ENCODE data around the gene BCL3. TPM values are rescaled to one million over a fixed set of nuclear protein-coding genes. Genes with fewer than 3 reads are reported as not detected.

Gene BCL3
- polyA plus RNA-seq, 1 of the 3 experiments (the other 2 are of a cell fraction), result 19.2 TPM

- DNase-seq, result peak; percentile 87
- ChIA-PET CTCF (interaction anchor here (0.9 to 8.7 kb wide), 10 partner anchors 9 to 101 kb away, joined by 3 to 86 read pairs (median 4); no protein-coding TSS in a partner anchor), POLR2A (interaction anchor here (1.6 kb wide), 1 partner anchor 36 kb away, joined by 3 read pairs; no protein-coding TSS in a partner anchor)
- Histone ChIP-seq H3K9me3 (no peaks in the 10 kb centered on the region), H3K36me3 (replicated peaks in 1 of 2; ENCODE audit: control insufficient read depth in 1 of 2, insufficient read depth in 2 of 2, low read length in 1 of 2) (peaks cover 19 to 21% of the 10 kb centered on the region in 2 experiments), H3F3A (replicated peaks; ENCODE audit: insufficient read depth) (peaks cover 10% of the 10 kb centered on the region), H3K9ac (no peak overlapping the region), H3K79me2 (ENCODE audit: insufficient read depth) (0 out of 2 replicates have a peak, but pooled peaks cover 5% of the 10 kb centered on the region), H3K4me1 (ENCODE audit: control insufficient read depth in 1 of 2, insufficient read depth in 2 of 2, low read depth in 1 of 2, low read length in 1 of 2) (peaks cover 18 to 21% of the 10 kb centered on the region in 2 experiments; a peak in 3 of 4 replicates), H3K4me3 (ENCODE audit: low read depth in 2 of 2, low read length in 1 of 2) (peak overlapping the region in 1 of 2 experiments; percentile 28; a peak in 2 of 4 replicates), H3K4me2 (no peak overlapping the region), H2AFZ (ENCODE audit: low read depth) (no peak overlapping the region), H3K27ac (ENCODE audit: low read depth in 2 of 2, low read length in 1 of 2) (no peak overlapping the region), H3K9me2 (no peaks in the 10 kb centered on the region), H3K27me3 (ENCODE audit: insufficient read depth) (no peaks in the 10 kb centered on the region), H4K20me1 (ENCODE audit: insufficient read depth) (peaks cover under 1% of the 10 kb centered on the region; the same call in 1 of the 2 replicates)
- WGBS (ENCODE audit: low lambda C conversion rate), result 87% methylated on average over 47 of the region's 68 CpGs
- TF ChIP-seq NRF1 (IDR thresholded peaks at IDR 0.05; ENCODE audit: low read depth, low read length) (peak; percentile 56; the same call in 1 of the 2 replicates), YY1 (IDR thresholded peaks at IDR 0.05; ENCODE audit: low read depth) (no peak), GATA2 (CRISPR knock-in tag; IDR thresholded peaks at IDR 0.05) (no peak), ELF1 (IDR thresholded peaks at IDR 0.05) (no peak), FOSL2 (IDR thresholded peaks at IDR 0.05; ENCODE audit: borderline replicate concordance, low read depth) (no peak), TEAD4 (IDR thresholded peaks at IDR 0.05; ENCODE audit: borderline replicate concordance, insufficient read depth) (no peak), MXI1 (IDR thresholded peaks at IDR 0.05; ENCODE audit: low read depth, low read length) (peak; percentile 92), JUND (IDR thresholded peaks at IDR 0.05) (no peak), FOXM1 (IDR thresholded peaks at IDR 0.05; ENCODE audit: low read depth) (no peak), NFIC (IDR thresholded peaks at IDR 0.05; ENCODE audit: borderline replicate concordance) (no peak), EP300 (IDR thresholded peaks at IDR 0.05; ENCODE audit: borderline replicate concordance in 1 of 2, low read depth in 1 of 2, low read length in 1 of 2) (no peak), SMC3 (IDR thresholded peaks at IDR 0.05; ENCODE audit: low read depth, low read length) (no peak), SIN3A (IDR thresholded peaks at IDR 0.05; ENCODE audit: borderline replicate concordance, low read depth, low read length) (no peak), CHD2 (IDR thresholded peaks at IDR 0.05; ENCODE audit: low read length, partially characterized antibody) (no peak), FOXJ3 (CRISPR knock-in tag; IDR thresholded peaks at IDR 0.05) (no peak), RFX5 (IDR thresholded peaks at IDR 0.05; ENCODE audit: low read length) (no peak)
- TF ChIP-seq, protein P1, sequence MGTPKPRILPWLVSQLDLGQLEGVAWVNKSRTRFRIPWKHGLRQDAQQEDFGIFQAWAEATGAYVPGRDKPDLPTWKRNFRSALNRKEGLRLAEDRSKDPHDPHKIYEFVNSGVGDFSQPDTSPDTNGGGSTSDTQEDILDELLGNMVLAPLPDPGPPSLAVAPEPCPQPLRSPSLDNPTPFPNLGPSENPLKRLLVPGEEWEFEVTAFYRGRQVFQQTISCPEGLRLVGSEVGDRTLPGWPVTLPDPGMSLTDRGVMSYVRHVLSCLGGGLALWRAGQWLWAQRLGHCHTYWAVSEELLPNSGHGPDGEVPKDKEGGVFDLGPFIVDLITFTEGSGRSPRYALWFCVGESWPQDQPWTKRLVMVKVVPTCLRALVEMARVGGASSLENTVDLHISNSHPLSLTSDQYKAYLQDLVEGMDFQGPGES (IDR thresholded peaks at IDR 0.05; ENCODE audit: low read depth, low read length), result no peak
Observed at GRCh38 chr19:44757735-44758505, 9.4 kb downstream of the BCL3 start.

Measured in SK-N-SH (cell line).